Measurements from ENCODE around the gene MYL9. TPM values are rescaled to one million over a fixed set of nuclear protein-coding genes. Genes with fewer than 3 reads are reported as not detected.
"Not testable (repeated sequence)": the region's sequence is repeated elsewhere in the genome, so short reads cannot be mapped to it uniquely, and the experiment has no call there.

Gene MYL9
- total RNA-seq, 1 donor: 135 TPM

- TF ChIP-seq CTCF (IDR thresholded peaks at IDR 0.05; ENCODE audit: extremely low read depth, low read depth, low read length): no peak
- Histone ChIP-seq H3K27me3 (ENCODE audit: insufficient read depth, low read length) (no peaks in the 10 kb centered on the region), H3K79me2 (ENCODE audit: insufficient read depth, low read length) (peaks cover 15% of the 10 kb centered on the region), H2AFZ (ENCODE audit: low read length) (no peak overlapping the region), H3K27ac (ENCODE audit: low read depth, low read length) (no peak overlapping the region), H3K4me3 (ENCODE audit: insufficient read depth, low read length) (no peak overlapping the region), H3K4me2 (ENCODE audit: insufficient read depth, low read length) (no peak overlapping the region), H3K4me1 (ENCODE audit: insufficient read depth, low read length) (no peaks in the 10 kb centered on the region), H3K9me3 (ENCODE audit: low read depth, low read length) (no peaks in the 10 kb centered on the region), H3K36me3 (ENCODE audit: insufficient read depth, low read length) (peaks cover 41% of the 10 kb centered on the region), H4K20me1 (ENCODE audit: insufficient read depth, low read length) (peaks cover 46% of the 10 kb centered on the region)
- DNase-seq (ENCODE audit: insufficient read length, low spot score, missing footprints): peak; percentile 90
Observed at GRCh38 chr20:36550790-36551299, 9.5 kb downstream of the MYL9 start.

GRCh38 chr20:36555248-36555647 is 13.9 kb downstream of the MYL9 start:
- no peak overlapping the region for H2AFZ ChIP-seq (ENCODE audit: low read length)
- H3K79me2 ChIP-seq (ENCODE audit: insufficient read depth, low read length): no peaks in the 10 kb centered on the region
- no peak overlapping the region for H3K4me2 ChIP-seq (ENCODE audit: insufficient read depth, low read length)
- no peak for TF ChIP-seq CTCF (IDR thresholded peaks at IDR 0.05; ENCODE audit: extremely low read depth, low read depth, low read length)
- no peaks in the 10 kb centered on the region for H3K9me3 ChIP-seq (ENCODE audit: low read depth, low read length)
- peaks cover 8% of the 10 kb centered on the region for H4K20me1 ChIP-seq (ENCODE audit: insufficient read depth, low read length)
- H3K4me1 ChIP-seq (ENCODE audit: insufficient read depth, low read length): peaks cover 2% of the 10 kb centered on the region
- peak; percentile 30 for DNase-seq (ENCODE audit: insufficient read length, low spot score, missing footprints)
- H3K27ac ChIP-seq (ENCODE audit: low read depth, low read length): no peak overlapping the region
- H3K4me3 ChIP-seq (ENCODE audit: insufficient read depth, low read length): no peak overlapping the region
- no peaks in the 10 kb centered on the region for H3K36me3 ChIP-seq (ENCODE audit: insufficient read depth, low read length)
- H3K27me3 ChIP-seq (ENCODE audit: insufficient read depth, low read length): no peaks in the 10 kb centered on the region

GRCh38 chr20:36562724-36563123 is 21.4 kb downstream of the MYL9 start:
- Histone ChIP-seq H3K27me3 (ENCODE audit: insufficient read depth, low read length) (no peaks in the 10 kb centered on the region), H3K4me1 (ENCODE audit: insufficient read depth, low read length) (no peaks in the 10 kb centered on the region), H3K4me3 (ENCODE audit: insufficient read depth, low read length) (no peak overlapping the region), H2AFZ (ENCODE audit: low read length) (no peak overlapping the region), H3K9me3 (ENCODE audit: low read depth, low read length) (peaks cover 4% of the 10 kb centered on the region), H4K20me1 (ENCODE audit: insufficient read depth, low read length) (no peaks in the 10 kb centered on the region), H3K79me2 (ENCODE audit: insufficient read depth, low read length) (no peaks in the 10 kb centered on the region), H3K4me2 (ENCODE audit: insufficient read depth, low read length) (no peak overlapping the region), H3K36me3 (ENCODE audit: insufficient read depth, low read length) (no peaks in the 10 kb centered on the region), H3K27ac (ENCODE audit: low read depth, low read length) (no peak overlapping the region)
- DNase-seq (ENCODE audit: insufficient read length, low spot score, missing footprints): no peak
- no peak for TF ChIP-seq CTCF (IDR thresholded peaks at IDR 0.05; ENCODE audit: extremely low read depth, low read depth, low read length)

- DNase-seq (ENCODE audit: insufficient read length, low spot score, missing footprints): no peak
- peaks cover 4% of the 10 kb centered on the region for H3K9me3 ChIP-seq (ENCODE audit: low read depth, low read length)
- no peaks in the 10 kb centered on the region for H3K79me2 ChIP-seq (ENCODE audit: insufficient read depth, low read length)
- no peak for TF ChIP-seq CTCF (IDR thresholded peaks at IDR 0.05; ENCODE audit: extremely low read depth, low read depth, low read length)
- no peak overlapping the region for H2AFZ ChIP-seq (ENCODE audit: low read length)
- no peaks in the 10 kb centered on the region for H3K4me1 ChIP-seq (ENCODE audit: insufficient read depth, low read length)
- no peak overlapping the region for H3K4me2 ChIP-seq (ENCODE audit: insufficient read depth, low read length)
- H3K27ac ChIP-seq (ENCODE audit: low read depth, low read length): no peak overlapping the region
- no peaks in the 10 kb centered on the region for H4K20me1 ChIP-seq (ENCODE audit: insufficient read depth, low read length)
- no peak overlapping the region for H3K4me3 ChIP-seq (ENCODE audit: insufficient read depth, low read length)
- no peaks in the 10 kb centered on the region for H3K27me3 ChIP-seq (ENCODE audit: insufficient read depth, low read length)
- H3K36me3 ChIP-seq (ENCODE audit: insufficient read depth, low read length): no peaks in the 10 kb centered on the region
Observed at GRCh38 chr20:36563374-36563773, 22.1 kb downstream of the MYL9 start.

- H2AFZ ChIP-seq (ENCODE audit: low read length); H4K20me1 ChIP-seq (ENCODE audit: insufficient read depth, low read length); DNase-seq (ENCODE audit: insufficient read length, low spot score, missing footprints); H3K36me3 ChIP-seq (ENCODE audit: insufficient read depth, low read length); H3K27me3 ChIP-seq (ENCODE audit: insufficient read depth, low read length); H3K27ac ChIP-seq (ENCODE audit: low read depth, low read length); H3K4me2 ChIP-seq (ENCODE audit: insufficient read depth, low read length); H3K4me1 ChIP-seq (ENCODE audit: insufficient read depth, low read length); H3K79me2 ChIP-seq (ENCODE audit: insufficient read depth, low read length); H3K4me3 ChIP-seq (ENCODE audit: insufficient read depth, low read length); H3K9me3 ChIP-seq (ENCODE audit: low read depth, low read length): not testable (repeated sequence)
Observed at GRCh38 chr20:36564078-36564725, 22.9 kb downstream of the MYL9 start.

GRCh38 chr20:36564726-36565121 is 23.4 kb downstream of the MYL9 start:
- H3K4me3 ChIP-seq (ENCODE audit: insufficient read depth, low read length); H3K4me2 ChIP-seq (ENCODE audit: insufficient read depth, low read length); H3K79me2 ChIP-seq (ENCODE audit: insufficient read depth, low read length); DNase-seq (ENCODE audit: insufficient read length, low spot score, missing footprints); H2AFZ ChIP-seq (ENCODE audit: low read length); H3K36me3 ChIP-seq (ENCODE audit: insufficient read depth, low read length); H3K27me3 ChIP-seq (ENCODE audit: insufficient read depth, low read length); H3K9me3 ChIP-seq (ENCODE audit: low read depth, low read length); H3K27ac ChIP-seq (ENCODE audit: low read depth, low read length); H3K4me1 ChIP-seq (ENCODE audit: insufficient read depth, low read length); H4K20me1 ChIP-seq (ENCODE audit: insufficient read depth, low read length): not testable (repeated sequence)
